IgD-negative memory B cell (primary cell): ENCODE measurements around the gene CPAMD8. TPM values are rescaled to one million over a fixed set of nuclear protein-coding genes. Genes with fewer than 3 reads are reported as not detected.
A peak's percentile ranks its signal among the peaks of the same experiment; 100 is the strongest.

Experiments
- H3K27ac Mint-ChIP-seq, 3 donors: one replicate each; pipeline ENCODE4 v1.8.0; 2020 to 2022; ENCODE audit warnings: mild to moderate bottlenecking in 3 of 3, mixed read lengths in 3 of 3, moderate library complexity in 1 of 3
- H3K27me3 Mint-ChIP-seq: one replicate; pipeline ENCODE4 v1.8.0; 2021; ENCODE audit warnings: mixed read lengths
- H3K36me3 Mint-ChIP-seq: one replicate; pipeline ENCODE4 v1.8.0; 2020; ENCODE audit warnings: mild to moderate bottlenecking, mixed read lengths
- H3K4me1 Mint-ChIP-seq, 3 donors: one replicate each; pipeline ENCODE4 v1.8.0; 2020 to 2022; ENCODE audit warnings: mixed read lengths in 3 of 3, mild to moderate bottlenecking in 1 of 3
- H3K4me3 Mint-ChIP-seq, 4 donors: one replicate each; pipeline ENCODE4 v1.8.0; 2020 to 2022; ENCODE audit warnings: mild to moderate bottlenecking in 4 of 4, mixed read lengths in 4 of 4, moderate library complexity in 3 of 4
- H3K9me3 Mint-ChIP-seq, 3 donors: one replicate each; pipeline ENCODE4 v1.8.0; 2020 to 2021; ENCODE audit warnings: mixed read lengths in 3 of 3, mild to moderate bottlenecking in 1 of 3
- polyA plus RNA-seq: library from polyadenylated mRNA; unstranded; fragments of 300-500 nt; fragmentation: Illumina TruSeq; gene quantifications from one replicate; pipeline ENCODE4 v1.2.3, GENCODE V29; 2021

The CPAMD8 gene
- polyA plus RNA-seq, 1 donor from 2014 or later, result 5.1 TPM

- H3K9me3 Mint-ChIP-seq, result no peaks in the 10 kb centered on the region
- H3K27me3 Mint-ChIP-seq, result no peaks in the 10 kb centered on the region
- no peak overlapping the region for H3K27ac Mint-ChIP-seq
- H3K4me1 Mint-ChIP-seq, result no peaks in the 10 kb centered on the region
- H3K4me3 Mint-ChIP-seq, result no peak overlapping the region
- H3K36me3 Mint-ChIP-seq, result peaks cover 10% of the 10 kb centered on the region
Measured at GRCh38 chr19:17055636-17056035, 29.0 kb upstream of the CPAMD8 start.

- no peaks in the 10 kb centered on the region for H3K27me3 Mint-ChIP-seq
- H3K27ac Mint-ChIP-seq, result no peak overlapping the region
- no peaks in the 10 kb centered on the region for H3K9me3 Mint-ChIP-seq
- no peak overlapping the region for H3K4me3 Mint-ChIP-seq
- peaks cover 10% of the 10 kb centered on the region for H3K36me3 Mint-ChIP-seq
- no peaks in the 10 kb centered on the region for H3K4me1 Mint-ChIP-seq
Measured at GRCh38 chr19:17054746-17055145, 28.1 kb upstream of the CPAMD8 start.

- Mint-ChIP-seq H3K27me3 (no peaks in the 10 kb centered on the region), H3K9me3 (no peaks in the 10 kb centered on the region), H3K4me1 (no peaks in the 10 kb centered on the region), H3K36me3 (peaks cover 8% of the 10 kb centered on the region), H3K4me3 (no peak overlapping the region), H3K27ac (peak overlapping the region in 2 of 3 donors; percentile 76 to 81)
Measured at GRCh38 chr19:17052439-17052838, 25.8 kb upstream of the CPAMD8 start.

- H3K27ac Mint-ChIP-seq, result peak overlapping the region in 1 of 3 donors; percentile 27
- H3K9me3 Mint-ChIP-seq, result no peaks in the 10 kb centered on the region
- no peaks in the 10 kb centered on the region for H3K27me3 Mint-ChIP-seq
- H3K4me1 Mint-ChIP-seq, result no peaks in the 10 kb centered on the region
- H3K36me3 Mint-ChIP-seq, result peaks cover 7% of the 10 kb centered on the region
- H3K4me3 Mint-ChIP-seq, result no peak overlapping the region
Measured at GRCh38 chr19:17049711-17050280, 23.2 kb upstream of the CPAMD8 start.

- Mint-ChIP-seq H3K4me1 (no peaks in the 10 kb centered on the region), H3K9me3 (no peaks in the 10 kb centered on the region), H3K27me3 (no peaks in the 10 kb centered on the region), H3K36me3 (peaks cover 7% of the 10 kb centered on the region), H3K4me3 (no peak overlapping the region), H3K27ac (peak overlapping the region in 1 of 3 donors; percentile 67)
Measured at GRCh38 chr19:17048885-17049453, 22.4 kb upstream of the CPAMD8 start.

GRCh38 chr19:17045907-17046502, 19.4 kb upstream of the CPAMD8 start:
- Mint-ChIP-seq H3K9me3 (no peaks in the 10 kb centered on the region), H3K4me1 (no peaks in the 10 kb centered on the region), H3K27me3 (peaks cover 2% of the 10 kb centered on the region), H3K4me3 (no peak overlapping the region), H3K36me3 (peaks cover 4% of the 10 kb centered on the region), H3K27ac (no peak overlapping the region)

- Mint-ChIP-seq H3K27ac (no peak overlapping the region), H3K9me3 (peaks cover 0 to 3% (median 0%) of the 10 kb centered on the region in 3 donors), H3K36me3 (peaks cover 1% of the 10 kb centered on the region), H3K27me3 (peaks cover 4% of the 10 kb centered on the region), H3K4me1 (no peaks in the 10 kb centered on the region), H3K4me3 (no peak overlapping the region)
Measured at GRCh38 chr19:17043744-17044143, 17.1 kb upstream of the CPAMD8 start.

GRCh38 chr19:17041976-17042375, 15.4 kb upstream of the CPAMD8 start:
- no peak overlapping the region for H3K27ac Mint-ChIP-seq
- H3K36me3 Mint-ChIP-seq, result peaks cover 1% of the 10 kb centered on the region
- H3K4me1 Mint-ChIP-seq, result no peaks in the 10 kb centered on the region
- peaks cover 0 to 3% (median 0%) of the 10 kb centered on the region in 3 donors for H3K9me3 Mint-ChIP-seq
- H3K4me3 Mint-ChIP-seq, result no peak overlapping the region
- H3K27me3 Mint-ChIP-seq, result peaks cover 4% of the 10 kb centered on the region

- no peaks in the 10 kb centered on the region for H3K36me3 Mint-ChIP-seq
- peaks cover 0 to 2% (median 0%) of the 10 kb centered on the region in 3 donors for H3K4me1 Mint-ChIP-seq
- no peak overlapping the region for H3K4me3 Mint-ChIP-seq
- no peak overlapping the region for H3K27ac Mint-ChIP-seq
- H3K9me3 Mint-ChIP-seq, result peaks cover 0 to 3% (median 0%) of the 10 kb centered on the region in 3 donors
- peaks cover 4% of the 10 kb centered on the region for H3K27me3 Mint-ChIP-seq
Measured at GRCh38 chr19:17037966-17038500, 11.4 kb upstream of the CPAMD8 start.

- no peak overlapping the region for H3K4me3 Mint-ChIP-seq
Measured at GRCh38 chr19:17037184-17037583, 10.6 kb upstream of the CPAMD8 start.

GRCh38 chr19:17036640-17037039, 10.0 kb upstream of the CPAMD8 start:
- H3K4me3 Mint-ChIP-seq, result no peak overlapping the region
- H3K9me3 Mint-ChIP-seq, result peaks cover 0 to 3% (median 0%) of the 10 kb centered on the region in 3 donors
- peak overlapping the region in 1 of 3 donors; percentile 83 for H3K27ac Mint-ChIP-seq

More at GRCh38 chr19:17037184-17037583, 10.6 kb upstream of the CPAMD8 start:
- H3K9me3 Mint-ChIP-seq, result peaks cover 0 to 3% (median 0%) of the 10 kb centered on the region in 3 donors
- no peaks in the 10 kb centered on the region for H3K36me3 Mint-ChIP-seq
- peak overlapping the region in 1 of 3 donors; percentile 83 for H3K27ac Mint-ChIP-seq
- H3K27me3 Mint-ChIP-seq, result peaks cover 9% of the 10 kb centered on the region
- peaks cover 0 to 2% (median 0%) of the 10 kb centered on the region in 3 donors for H3K4me1 Mint-ChIP-seq

GRCh38 chr19:17035842-17036424, 9.3 kb upstream of the CPAMD8 start:
- H3K27ac Mint-ChIP-seq, result peak overlapping the region in 1 of 3 donors; percentile 83
- no peak overlapping the region for H3K4me3 Mint-ChIP-seq
- H3K9me3 Mint-ChIP-seq, result peaks cover 0 to 3% (median 0%) of the 10 kb centered on the region in 3 donors
- no peaks in the 10 kb centered on the region for H3K36me3 Mint-ChIP-seq
- peaks cover 6% of the 10 kb centered on the region for H3K27me3 Mint-ChIP-seq
- peaks cover 0 to 2% (median 0%) of the 10 kb centered on the region in 3 donors for H3K4me1 Mint-ChIP-seq

More at GRCh38 chr19:17036640-17037039, 10.0 kb upstream of the CPAMD8 start:
- H3K4me1 Mint-ChIP-seq, result peaks cover 0 to 2% (median 0%) of the 10 kb centered on the region in 3 donors
- H3K27me3 Mint-ChIP-seq, result peaks cover 8% of the 10 kb centered on the region
- H3K36me3 Mint-ChIP-seq, result no peaks in the 10 kb centered on the region

GRCh38 chr19:17031741-17032140, 5.1 kb upstream of the CPAMD8 start:
- Mint-ChIP-seq H3K4me1 (peaks cover 0 to 5% (median 2%) of the 10 kb centered on the region in 3 donors), H3K27me3 (peaks cover 26% of the 10 kb centered on the region), H3K36me3 (peaks cover 2% of the 10 kb centered on the region), H3K4me3 (no peak overlapping the region), H3K9me3 (no peaks in the 10 kb centered on the region), H3K27ac (no peak overlapping the region)

GRCh38 chr19:17027535-17027975, 945 bp upstream of the CPAMD8 start:
- peak overlapping the region in 1 of 3 donors; percentile 54 for H3K27ac Mint-ChIP-seq
- H3K4me1 Mint-ChIP-seq, result peaks cover 5 to 13% (median 5%) of the 10 kb centered on the region in 3 donors
- peaks cover 40% of the 10 kb centered on the region for H3K27me3 Mint-ChIP-seq
- H3K36me3 Mint-ChIP-seq, result peaks cover 6% of the 10 kb centered on the region
- peak overlapping the region in 3 of 4 donors; percentile 41 to 83 (median 46) for H3K4me3 Mint-ChIP-seq
- H3K9me3 Mint-ChIP-seq, result peaks cover 4 to 13% (median 5%) of the 10 kb centered on the region in 3 donors
